Prostate gland (tissue), 2 donors: ENCODE results near the gene RYR1.

Experiments used
- CTCF ChIP-seq, 4 experiments: fragments of 200-600 bp in 2 of 4; fragments of 450-650 bp in 2 of 4; sonication (generic) in 2 of 4; IDR thresholded peaks; 1 replicate in 3 of 4; 2 replicates in 1 of 4; pipeline ENCODE4 v1.5.1; 2016 to 2019; ENCODE audit warnings: antibody characterized with exemption in 4 of 4, mild to moderate bottlenecking in 2 of 4, moderate library complexity in 2 of 4
- POLR2A ChIP-seq: fragments of 450-650 bp; IDR thresholded peaks from one replicate; pipeline ENCODE4 v1.6.1; 2016; ENCODE audit warnings: antibody characterized with exemption, mild to moderate bottlenecking
- POLR2AphosphoS5 ChIP-seq: sonication (generic); formaldehyde crosslinking; IDR thresholded peaks from one replicate; pipeline ENCODE4 v1.6.1; 2017; ENCODE audit warnings: antibody characterized with exemption

GRCh38 chr19:38399537-38399936, 34.0 kb upstream of the RYR1 start:
- TF ChIP-seq POLR2A (no peak), CTCF (IDR thresholded peaks at IDR 0.05) (no peak), POLR2AphosphoS5 (no peak)
